D341Med (cell line): Measurements from ENCODE around the gene KIRREL3.

Source experiments
- DNase-seq: peaks from one replicate; pipeline ENCODE4 v3.0.0; 2012; ENCODE audit warnings: low spot score

The KIRREL3 gene

GRCh38 chr11:126830216-126830806 is 170.3 kb downstream of the KIRREL3 start:
- no peak for DNase-seq

GRCh38 chr11:126829716-126830115 is 170.9 kb downstream of the KIRREL3 start:
- no peak for DNase-seq

DNA sequence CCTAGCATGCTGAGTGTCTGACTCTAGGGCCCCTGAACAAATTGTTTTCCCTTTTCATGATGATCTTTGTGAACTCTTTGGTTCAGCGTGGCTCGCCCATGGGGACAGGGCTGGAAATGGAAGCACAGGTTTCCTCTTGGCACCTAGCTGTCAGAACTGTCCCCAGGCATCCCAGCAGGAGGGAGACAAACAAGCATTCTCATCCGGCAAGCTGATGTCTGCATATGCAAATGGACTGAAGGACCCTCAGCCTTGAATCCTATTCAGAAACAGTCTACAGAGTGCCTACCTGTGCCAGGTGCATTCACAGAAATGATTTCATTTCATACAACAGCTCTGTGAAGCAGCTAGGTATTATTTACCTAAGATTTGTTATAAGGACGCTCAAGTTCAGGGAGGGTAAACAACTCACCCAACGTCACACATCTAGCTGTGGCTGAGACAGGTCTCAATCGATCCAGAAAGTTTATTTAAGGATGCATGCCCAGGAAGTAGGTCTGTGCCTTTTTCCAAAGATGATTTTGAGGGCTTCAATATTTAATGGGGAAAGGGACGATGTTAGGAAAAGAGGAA is 176.4 kb downstream of the KIRREL3 start:
- no peak for DNase-seq

GRCh38 chr11:126823274-126823673 is 177.3 kb downstream of the KIRREL3 start:
- no peak for DNase-seq

GRCh38 chr11:126821827-126822226 is 178.7 kb downstream of the KIRREL3 start:
- no peak for DNase-seq

DNA sequence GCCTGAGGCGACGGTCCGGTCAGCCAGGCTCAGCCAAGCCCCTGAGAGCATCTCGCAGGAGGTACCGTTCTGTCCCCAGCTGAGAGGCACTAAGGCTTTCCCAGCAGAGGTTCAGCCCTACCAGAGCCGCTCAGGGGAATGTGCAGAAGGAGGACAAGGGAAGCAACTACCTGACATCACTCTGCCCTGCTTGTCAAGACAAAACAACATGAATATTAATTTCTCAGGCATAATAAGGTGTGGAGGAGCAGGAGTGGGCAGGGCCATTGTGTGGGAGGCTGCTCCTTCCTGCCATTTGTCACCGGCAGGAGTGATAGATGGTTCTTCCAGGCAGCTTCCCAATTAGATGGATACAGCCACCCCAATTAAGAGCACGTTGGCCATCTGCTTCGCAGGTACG is 181.4 kb downstream of the KIRREL3 start:
- DNase-seq: no peak

- DNase-seq: no peak
These were observed 182.8 kb downstream of the KIRREL3 start for GRCh38 chr11:126817523-126818450.

DNA sequence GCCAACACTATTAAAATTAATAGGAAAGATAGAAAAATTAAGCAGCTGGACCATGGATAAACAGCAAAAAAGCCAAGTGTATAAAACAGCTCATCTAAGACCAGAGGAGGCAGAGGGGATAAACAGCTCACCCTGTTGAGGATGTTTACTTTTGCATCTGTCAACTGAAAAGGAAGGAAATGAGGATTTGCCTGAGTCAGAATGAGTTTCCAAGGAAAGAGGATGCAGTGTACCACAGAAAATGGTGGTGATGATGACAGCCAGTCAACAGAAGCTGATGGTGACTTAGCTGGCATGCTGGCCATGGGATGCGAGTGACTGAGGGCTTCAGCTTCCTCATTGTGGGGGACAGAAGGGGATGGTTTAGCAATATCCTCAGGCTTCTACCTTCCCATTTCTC is 183.5 kb downstream of the KIRREL3 start:
- DNase-seq: no peak

DNA sequence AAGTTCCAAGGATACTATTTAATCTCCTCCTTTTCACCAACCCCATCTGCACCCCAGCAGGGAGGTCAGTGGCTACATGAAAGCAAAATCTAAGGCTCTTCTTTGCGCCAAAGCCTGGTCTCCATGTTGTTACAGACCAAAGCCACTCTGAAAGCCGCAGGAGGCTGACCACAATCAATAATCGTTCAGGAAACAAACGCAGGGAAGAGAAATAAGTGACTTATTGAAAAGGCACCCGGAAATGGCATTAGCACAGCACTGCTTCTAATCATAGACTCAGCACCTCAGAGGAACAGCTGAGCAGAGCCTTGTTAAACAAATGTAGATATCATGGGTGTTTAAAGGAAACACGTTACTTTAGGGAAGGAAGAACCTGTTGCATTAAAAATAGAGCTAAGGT is 183.9 kb downstream of the KIRREL3 start:
- no peak for DNase-seq

DNA sequence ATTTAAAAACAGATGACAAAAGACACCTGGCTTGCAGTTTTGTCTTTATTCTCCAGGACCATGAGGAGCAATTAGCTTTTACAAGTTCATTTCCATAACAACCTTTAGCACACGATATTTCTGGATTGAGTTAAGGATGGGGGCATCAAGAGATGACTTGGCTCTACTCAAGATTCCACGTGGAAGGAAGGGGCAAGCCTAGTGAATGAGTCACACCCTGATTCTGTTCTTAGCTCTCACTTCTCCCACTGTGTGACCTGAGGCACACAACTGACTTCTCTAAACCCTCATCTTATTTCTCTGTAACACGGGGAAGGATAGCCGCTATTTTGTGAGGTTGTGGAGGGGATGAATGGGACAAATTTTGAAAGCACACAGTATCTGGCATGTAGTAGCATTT is 185.5 kb downstream of the KIRREL3 start:
- DNase-seq: no peak

DNA sequence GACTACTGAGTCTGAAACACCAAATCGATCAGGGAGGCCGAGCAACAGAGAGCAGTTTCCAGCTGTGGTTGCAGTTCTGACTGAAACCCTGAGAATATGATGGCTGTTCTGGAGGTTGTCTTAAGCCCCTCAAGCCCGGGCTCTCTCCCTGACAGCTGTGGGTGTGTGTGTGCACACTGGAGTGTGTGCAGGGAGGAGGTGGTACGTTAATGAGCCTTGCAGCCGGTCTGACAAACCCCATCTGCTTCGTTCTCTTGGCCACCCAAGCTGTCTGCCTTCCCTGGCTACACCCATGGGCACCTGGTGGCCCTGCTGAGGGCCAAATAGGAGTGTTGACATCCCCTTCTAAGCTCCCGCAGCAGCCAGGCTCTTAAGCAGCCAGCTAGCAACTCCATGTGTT is 189.8 kb downstream of the KIRREL3 start:
- no peak for DNase-seq

DNA sequence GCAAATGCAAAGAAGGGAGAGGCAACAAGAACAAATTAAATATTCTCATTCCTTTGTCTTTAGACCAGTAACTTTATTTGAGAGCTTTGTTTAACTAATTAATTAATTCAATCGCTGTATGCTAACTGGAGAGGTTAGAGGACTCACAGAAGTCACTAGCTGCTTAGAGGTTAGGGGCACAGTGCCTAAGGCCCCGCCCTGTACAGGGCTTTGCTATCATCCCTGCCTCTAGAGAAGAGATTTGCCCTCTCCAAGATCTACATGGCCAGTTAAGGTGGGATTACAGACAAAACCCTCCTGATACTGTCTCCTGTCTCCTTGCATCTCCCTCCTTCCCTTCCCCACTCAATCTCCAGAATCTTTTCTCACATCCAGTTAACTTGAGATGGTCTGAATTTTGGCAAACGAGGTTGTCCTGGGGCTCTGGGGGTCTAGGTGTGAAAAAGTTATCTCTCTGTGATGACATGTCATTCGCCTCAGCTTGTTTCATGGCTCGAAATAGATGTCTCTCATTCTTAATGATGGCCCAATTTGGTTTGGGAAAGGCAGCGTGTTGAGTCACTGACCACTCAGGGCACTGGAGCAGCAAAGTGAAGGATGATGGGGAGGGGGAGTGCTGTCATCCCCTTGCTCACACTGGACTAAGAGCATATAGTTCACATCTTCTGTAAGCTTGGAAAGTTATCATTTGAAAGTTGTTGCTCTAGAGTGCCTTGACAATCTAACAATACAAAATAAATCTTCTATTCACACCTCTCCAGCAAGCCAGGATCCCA is 190.9 kb downstream of the KIRREL3 start:
- no peak for DNase-seq

- DNase-seq: no peak
These were observed 191.7 kb downstream of the KIRREL3 start for GRCh38 chr11:126808836-126809235.

GRCh38 chr11:126808296-126808695 is 192.3 kb downstream of the KIRREL3 start:
- no peak for DNase-seq

DNA sequence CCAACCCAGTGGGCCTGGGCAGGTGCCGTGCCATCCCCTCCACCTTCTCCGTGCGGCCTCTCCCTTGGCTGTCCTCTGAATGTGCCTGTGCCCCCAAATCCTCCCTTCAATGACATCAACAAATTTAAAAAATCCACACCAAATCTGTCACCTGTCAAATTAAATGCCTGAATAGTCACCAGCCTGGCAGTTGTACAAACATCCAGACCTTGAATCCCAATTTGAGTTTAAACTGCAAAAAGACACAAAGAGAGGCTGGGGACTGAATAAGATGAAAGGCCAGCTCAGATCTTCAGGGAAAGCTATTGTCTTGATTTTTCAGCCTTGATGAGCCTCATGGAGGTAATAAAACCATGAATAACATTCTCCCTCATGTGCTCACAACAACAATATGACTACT is 194.7 kb downstream of the KIRREL3 start:
- no peak for DNase-seq

GRCh38 chr11:126804363-126804762 is 196.2 kb downstream of the KIRREL3 start:
- no peak for DNase-seq

GRCh38 chr11:126800009-126800408 is 200.6 kb downstream of the KIRREL3 start:
- DNase-seq: no peak

- DNase-seq: no peak
These were observed 203.0 kb downstream of the KIRREL3 start for GRCh38 chr11:126797457-126798169.

- DNase-seq: no peak
These were observed 207.0 kb downstream of the KIRREL3 start for GRCh38 chr11:126793596-126793995.

DNA sequence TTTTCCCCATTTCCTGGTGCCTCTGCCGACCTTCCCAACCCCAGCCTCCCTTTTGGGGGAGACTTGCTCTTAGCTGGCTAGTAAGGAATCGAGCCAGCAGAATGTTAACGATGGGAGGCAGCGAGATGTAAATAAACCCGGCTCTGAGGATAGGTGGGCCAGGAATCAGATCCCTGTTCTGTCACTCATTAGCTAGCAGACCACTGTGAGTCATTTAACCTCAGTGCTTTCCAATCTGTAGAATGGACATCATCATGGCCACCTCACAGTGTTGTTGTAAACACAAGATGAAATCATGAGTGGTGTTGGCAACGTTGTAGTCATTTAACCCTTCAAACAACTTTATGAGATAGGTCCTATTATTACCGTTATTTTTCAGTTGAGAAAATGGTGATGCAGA is 208.6 kb downstream of the KIRREL3 start:
- DNase-seq: no peak

- DNase-seq: no peak
These were observed 209.1 kb downstream of the KIRREL3 start for GRCh38 chr11:126791446-126791845.

DNA sequence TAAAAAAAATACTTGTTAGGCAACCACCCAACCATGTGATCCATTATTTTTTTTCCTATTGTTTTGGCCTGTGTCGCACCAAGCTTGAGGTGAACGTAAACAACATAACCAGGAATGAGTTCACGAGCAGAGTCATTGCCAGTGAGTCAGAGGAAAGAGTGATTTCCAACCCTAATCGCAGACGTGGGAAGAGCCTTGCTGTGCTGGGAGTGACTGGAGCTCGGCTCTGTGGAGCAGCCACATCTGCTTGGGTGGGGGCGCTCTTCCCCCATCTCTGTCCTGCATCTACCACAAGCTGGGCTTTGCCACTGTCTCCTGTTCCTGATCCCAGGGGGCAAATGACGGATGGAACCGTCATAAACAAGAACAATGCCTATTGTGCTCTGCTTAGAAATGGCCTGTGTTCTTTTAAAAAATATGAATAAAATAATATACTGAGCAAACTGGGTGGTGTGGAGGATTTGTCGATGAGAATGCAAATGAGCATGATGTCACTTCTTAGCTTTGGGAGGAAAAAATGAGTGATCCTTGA is 210.0 kb downstream of the KIRREL3 start:
- no peak for DNase-seq
